Kidney epithelial cell (primary cell): ENCODE measurements around the gene KCNQ4. TPM values are rescaled to one million over a fixed set of nuclear protein-coding genes. Genes with fewer than 3 reads are reported as not detected.

Experiments
- DNase-seq: peaks from one replicate; pipeline ENCODE4 v3.0.0-alpha.2; 2010; ENCODE audit warnings: low read depth
- H3K27me3 ChIP-seq: 2 replicates; pipeline ENCODE4 v1.6.0; 2011; ENCODE audit warnings: low read length; ENCODE audit not compliant: control insufficient read depth, insufficient read depth
- H3K36me3 ChIP-seq: 2 replicates; pipeline ENCODE4 v1.5.1; 2011; ENCODE audit warnings: low read length; ENCODE audit not compliant: control insufficient read depth, insufficient read depth
- H3K4me3 ChIP-seq: 2 replicates; pipeline ENCODE4 v1.5.1; 2011; ENCODE audit warnings: low read depth, mild to moderate bottlenecking, control low read depth, low read length
- CTCF ChIP-seq: IDR thresholded peaks from 2 replicates; pipeline ENCODE4 v1.5.1; 2011; ENCODE audit warnings: mild to moderate bottlenecking, moderate library complexity, low read length, control low read depth, inconsistent platforms; ENCODE audit not compliant: insufficient read depth, poor library complexity, severe bottlenecking
- total RNA-seq: library from RNA; depleted of rRNA; stranded (reverse); fragments of >200 nt; gene quantifications from 2 replicates; pipeline ENCODE4 v1.2.3, GENCODE V29; 2015

KCNQ4 gene
- total RNA-seq, 1 donor from 2014 or later: 2.8 TPM

DNA sequence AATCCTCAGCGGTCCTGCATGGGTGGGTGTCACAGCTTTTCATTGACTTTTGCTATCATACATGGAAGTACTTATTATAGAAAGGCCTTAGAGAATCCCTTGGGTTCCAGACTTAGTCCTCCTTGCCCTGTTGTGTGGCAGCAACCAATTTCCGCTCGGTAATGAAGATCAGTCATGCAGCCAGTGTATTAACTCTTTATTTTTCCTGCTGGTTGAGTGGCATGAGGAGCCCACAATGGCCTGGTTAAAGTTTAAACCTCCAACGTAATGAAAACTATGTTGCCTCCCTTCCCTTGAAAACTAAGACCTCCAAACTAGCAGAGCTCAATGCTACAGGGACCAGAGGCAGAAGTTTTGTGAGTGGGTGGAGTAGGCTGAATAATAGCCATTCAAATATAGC is 58.6 kb downstream of the KCNQ4 start:
- DNase-seq: no peak
- TF ChIP-seq CTCF: no peak
- Histone ChIP-seq H3K36me3 (no peaks in the 10 kb centered on the region), H3K27me3 (no peaks in the 10 kb centered on the region), H3K4me3 (no peak overlapping the region)

DNA sequence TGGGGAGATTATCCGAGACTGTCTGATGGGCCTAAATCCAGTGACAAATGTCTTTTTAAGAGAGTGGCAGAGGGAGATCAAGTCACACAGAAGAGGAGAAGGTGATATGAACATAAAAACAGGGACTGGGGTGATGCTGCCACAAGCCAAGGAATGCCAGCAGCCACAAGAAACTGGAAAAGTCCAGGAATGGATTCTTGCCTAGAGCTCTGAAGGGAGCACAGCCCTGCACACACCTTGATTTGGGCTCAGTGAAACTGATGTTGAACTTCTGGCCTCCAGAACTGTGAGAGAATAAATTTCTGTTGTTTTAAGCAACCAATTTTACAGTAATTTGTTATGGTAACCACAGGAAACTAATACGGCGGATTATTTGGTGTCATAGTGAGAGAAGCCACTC is 59.1 kb downstream of the KCNQ4 start:
- DNase-seq: no peak
- no peak for TF ChIP-seq CTCF
- H3K4me3 ChIP-seq: no peak overlapping the region

DNA sequence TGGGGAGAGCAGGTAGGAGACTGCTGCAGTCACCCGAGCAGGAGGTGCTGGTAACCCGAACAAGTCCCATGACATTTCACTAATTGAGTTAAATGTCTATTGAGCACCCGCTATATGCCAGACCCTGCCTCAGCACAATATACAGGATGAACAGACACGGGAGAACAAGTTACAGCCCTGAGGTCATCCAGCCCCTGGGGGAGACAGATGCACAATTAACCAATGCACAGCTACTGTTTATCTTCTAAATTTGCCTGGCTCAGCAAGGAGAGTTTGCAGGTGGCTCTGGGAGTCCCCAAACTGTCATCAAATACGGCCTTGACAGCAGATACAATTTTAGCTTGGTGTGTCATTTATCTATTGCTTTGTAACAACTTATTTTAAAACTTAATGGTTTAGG is 60.5 kb downstream of the KCNQ4 start:
- no peak overlapping the region for H3K4me3 ChIP-seq
- DNase-seq: no peak
- no peak for TF ChIP-seq CTCF
- no peaks in the 10 kb centered on the region for H3K36me3 ChIP-seq
- H3K27me3 ChIP-seq: no peaks in the 10 kb centered on the region

More for the DNA sequence above, 59.1 kb downstream of the KCNQ4 start:
- Histone ChIP-seq H3K36me3 (no peaks in the 10 kb centered on the region), H3K27me3 (no peaks in the 10 kb centered on the region)

- no peak for DNase-seq
- no peaks in the 10 kb centered on the region for H3K27me3 ChIP-seq
- no peak for TF ChIP-seq CTCF
- no peaks in the 10 kb centered on the region for H3K36me3 ChIP-seq
- no peak overlapping the region for H3K4me3 ChIP-seq
Measured at GRCh38 chr1:40844887-40845878, 61.6 kb downstream of the KCNQ4 start.

GRCh38 chr1:40845895-40846294 is 62.3 kb downstream of the KCNQ4 start:
- no peak for DNase-seq
- no peak for TF ChIP-seq CTCF
- H3K27me3 ChIP-seq: no peaks in the 10 kb centered on the region
- no peaks in the 10 kb centered on the region for H3K36me3 ChIP-seq
- no peak overlapping the region for H3K4me3 ChIP-seq
